HCT116 (cell line): Measurements from ENCODE around the gene PDCD2L.

ENCODE experiments used
- CBX3 ChIP-seq: IDR thresholded peaks from 2 replicates; pipeline ENCODE4 v1.6.1; 2012; ENCODE audit warnings: low read depth
- CEBPB ChIP-seq: IDR thresholded peaks from 2 replicates; pipeline ENCODE4 v1.6.1; 2012; ENCODE audit warnings: low read depth
- EZH2phosphoT487 ChIP-seq: fragments of 200-600 bp; IDR thresholded peaks from 2 replicates; pipeline ENCODE4 v1.6.1; 2018; ENCODE audit warnings: antibody characterized with exemption, borderline replicate concordance
- FOSL1 ChIP-seq: IDR thresholded peaks from 2 replicates; pipeline ENCODE4 v1.6.1; 2012; ENCODE audit warnings: low read depth
- POLR2A ChIP-seq: IDR thresholded peaks from 2 replicates; pipeline ENCODE4 v1.7.0; 2011; ENCODE audit warnings: borderline replicate concordance; ENCODE audit not compliant: insufficient read depth, insufficient read length; ENCODE audit errors: extremely low read depth
- ZFX ChIP-seq: fragments of 450-650 bp; IDR thresholded peaks from 2 replicates; pipeline ENCODE4 v1.6.1; 2017
- TF ChIP-seq, protein P1 (sequence below), 3 experiments: fragments of 200-600 bp in 1 of 3; sonication (generic) in 1 of 3; IDR thresholded peaks in 2 of 3; conservative IDR thresholded peaks in 1 of 3; 2 replicates each; pipeline ENCODE4 v1.5.1; 2012 to 2017; ENCODE audit warnings: low read depth in 2 of 3, low read length in 2 of 3, antibody characterized with exemption in 1 of 3, borderline replicate concordance in 1 of 3, control low read depth in 1 of 3, mild to moderate bottlenecking in 1 of 3, mixed read lengths in 1 of 3, mixed run types in 1 of 3, moderate library complexity in 1 of 3; ENCODE audit not compliant: insufficient read depth in 1 of 3
- TF ChIP-seq, protein P2 (sequence below): IDR thresholded peaks from 2 replicates; pipeline ENCODE4 v1.6.1; 2012

GRCh38 chr19:34436716-34437115 lies 32.5 kb downstream of the PDCD2L start:
- TF ChIP-seq ZFX, result no peak
- TF ChIP-seq POLR2A, result no peak
- TF ChIP-seq, protein P1, sequence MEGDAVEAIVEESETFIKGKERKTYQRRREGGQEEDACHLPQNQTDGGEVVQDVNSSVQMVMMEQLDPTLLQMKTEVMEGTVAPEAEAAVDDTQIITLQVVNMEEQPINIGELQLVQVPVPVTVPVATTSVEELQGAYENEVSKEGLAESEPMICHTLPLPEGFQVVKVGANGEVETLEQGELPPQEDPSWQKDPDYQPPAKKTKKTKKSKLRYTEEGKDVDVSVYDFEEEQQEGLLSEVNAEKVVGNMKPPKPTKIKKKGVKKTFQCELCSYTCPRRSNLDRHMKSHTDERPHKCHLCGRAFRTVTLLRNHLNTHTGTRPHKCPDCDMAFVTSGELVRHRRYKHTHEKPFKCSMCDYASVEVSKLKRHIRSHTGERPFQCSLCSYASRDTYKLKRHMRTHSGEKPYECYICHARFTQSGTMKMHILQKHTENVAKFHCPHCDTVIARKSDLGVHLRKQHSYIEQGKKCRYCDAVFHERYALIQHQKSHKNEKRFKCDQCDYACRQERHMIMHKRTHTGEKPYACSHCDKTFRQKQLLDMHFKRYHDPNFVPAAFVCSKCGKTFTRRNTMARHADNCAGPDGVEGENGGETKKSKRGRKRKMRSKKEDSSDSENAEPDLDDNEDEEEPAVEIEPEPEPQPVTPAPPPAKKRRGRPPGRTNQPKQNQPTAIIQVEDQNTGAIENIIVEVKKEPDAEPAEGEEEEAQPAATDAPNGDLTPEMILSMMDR (IDR thresholded peaks at IDR 0.05 in 2 of 3, conservative IDR thresholded peaks at IDR 0.05 in 1 of 3; ENCODE audit: borderline replicate concordance in 1 of 3, insufficient read depth in 1 of 3, low read depth in 2 of 3, low read length in 2 of 3), result no peak
- no peak for TF ChIP-seq CEBPB
- TF ChIP-seq EZH2phosphoT487, result no peak
- no peak for TF ChIP-seq CBX3
- TF ChIP-seq, protein P2, sequence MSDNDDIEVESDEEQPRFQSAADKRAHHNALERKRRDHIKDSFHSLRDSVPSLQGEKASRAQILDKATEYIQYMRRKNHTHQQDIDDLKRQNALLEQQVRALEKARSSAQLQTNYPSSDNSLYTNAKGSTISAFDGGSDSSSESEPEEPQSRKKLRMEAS, result no peak
- TF ChIP-seq FOSL1, result no peak
